ENCODE results near the gene RNFT2.

Gene RNFT2

GRCh38 chr12:116863275-116863767 is 125.2 kb downstream of the RNFT2 start:
- H3K27me3 Mint-ChIP-seq (ENCODE audit: low read depth), result peaks cover 18% of the 10 kb centered on the region
- no peak for DNase-seq (ENCODE audit: low spot score)
- H3K4me3 Mint-ChIP-seq, result no peak overlapping the region
- no peaks in the 10 kb centered on the region for H3K36me3 Mint-ChIP-seq (ENCODE audit: low read depth)
- H3K27ac Mint-ChIP-seq, result no peak overlapping the region
- H3K9me3 Mint-ChIP-seq, result no peaks in the 10 kb centered on the region
- peaks cover 5% of the 10 kb centered on the region for H3K4me1 Mint-ChIP-seq (ENCODE audit: low read depth)

- H3K36me3 Mint-ChIP-seq (ENCODE audit: low read depth), result no peaks in the 10 kb centered on the region
- H3K9me3 Mint-ChIP-seq, result no peaks in the 10 kb centered on the region
- DNase-seq (ENCODE audit: low spot score), result no peak
- no peak overlapping the region for H3K27ac Mint-ChIP-seq
- peaks cover 5% of the 10 kb centered on the region for H3K4me1 Mint-ChIP-seq (ENCODE audit: low read depth)
- H3K4me3 Mint-ChIP-seq, result no peak overlapping the region
- H3K27me3 Mint-ChIP-seq (ENCODE audit: low read depth), result peaks cover 15% of the 10 kb centered on the region
Observed at GRCh38 chr12:116864371-116865160, 126.5 kb downstream of the RNFT2 start.

GRCh38 chr12:116867523-116867922 is 129.4 kb downstream of the RNFT2 start:
- no peaks in the 10 kb centered on the region for H3K9me3 Mint-ChIP-seq
- no peak overlapping the region for H3K27ac Mint-ChIP-seq
- peaks cover 7% of the 10 kb centered on the region for H3K27me3 Mint-ChIP-seq (ENCODE audit: low read depth)
- H3K36me3 Mint-ChIP-seq (ENCODE audit: low read depth), result no peaks in the 10 kb centered on the region
- no peaks in the 10 kb centered on the region for H3K4me1 Mint-ChIP-seq (ENCODE audit: low read depth)
- no peak for DNase-seq (ENCODE audit: low spot score)
- H3K4me3 Mint-ChIP-seq, result no peak overlapping the region

GRCh38 chr12:116870306-116870705 is 132.2 kb downstream of the RNFT2 start:
- Mint-ChIP-seq H3K4me3 (no peak overlapping the region), H3K27me3 (ENCODE audit: low read depth) (peaks cover 17% of the 10 kb centered on the region), H3K27ac (no peak overlapping the region), H3K4me1 (ENCODE audit: low read depth) (no peaks in the 10 kb centered on the region), H3K9me3 (no peaks in the 10 kb centered on the region), H3K36me3 (ENCODE audit: low read depth) (no peaks in the 10 kb centered on the region)
- no peak for DNase-seq (ENCODE audit: low spot score)

GRCh38 chr12:116874324-116874995 is 136.3 kb downstream of the RNFT2 start:
- Mint-ChIP-seq H3K4me3 (no peak overlapping the region), H3K9me3 (no peaks in the 10 kb centered on the region), H3K27ac (no peak overlapping the region), H3K27me3 (ENCODE audit: low read depth) (peaks cover 47% of the 10 kb centered on the region), H3K4me1 (ENCODE audit: low read depth) (peaks cover 4% of the 10 kb centered on the region), H3K36me3 (ENCODE audit: low read depth) (no peaks in the 10 kb centered on the region)
- no peak for DNase-seq (ENCODE audit: low spot score)

- no peaks in the 10 kb centered on the region for H3K36me3 Mint-ChIP-seq (ENCODE audit: low read depth)
- no peak overlapping the region for H3K27ac Mint-ChIP-seq
- peaks cover 12% of the 10 kb centered on the region for H3K4me1 Mint-ChIP-seq (ENCODE audit: low read depth)
- H3K27me3 Mint-ChIP-seq (ENCODE audit: low read depth), result peaks cover 59% of the 10 kb centered on the region
- DNase-seq (ENCODE audit: low spot score), result no peak
- no peaks in the 10 kb centered on the region for H3K9me3 Mint-ChIP-seq
- no peak overlapping the region for H3K4me3 Mint-ChIP-seq
Observed at GRCh38 chr12:116876151-116876869, 138.2 kb downstream of the RNFT2 start.

GRCh38 chr12:116878567-116879508 is 140.7 kb downstream of the RNFT2 start:
- peaks cover 82% of the 10 kb centered on the region for H3K27me3 Mint-ChIP-seq (ENCODE audit: low read depth)
- H3K9me3 Mint-ChIP-seq, result no peaks in the 10 kb centered on the region
- no peak for DNase-seq (ENCODE audit: low spot score)
- H3K36me3 Mint-ChIP-seq (ENCODE audit: low read depth), result no peaks in the 10 kb centered on the region
- peak overlapping the region; percentile 59 for H3K4me3 Mint-ChIP-seq
- H3K27ac Mint-ChIP-seq, result no peak overlapping the region
- H3K4me1 Mint-ChIP-seq (ENCODE audit: low read depth), result peaks cover 14% of the 10 kb centered on the region

- Mint-ChIP-seq H3K9me3 (no peaks in the 10 kb centered on the region), H3K27me3 (ENCODE audit: low read depth) (peaks cover 85% of the 10 kb centered on the region), H3K4me3 (peak overlapping the region; percentile 59), H3K36me3 (ENCODE audit: low read depth) (no peaks in the 10 kb centered on the region), H3K4me1 (ENCODE audit: low read depth) (peaks cover 14% of the 10 kb centered on the region), H3K27ac (no peak overlapping the region)
- no peak for DNase-seq (ENCODE audit: low spot score)
Observed at GRCh38 chr12:116879509-116880212, 141.5 kb downstream of the RNFT2 start.

GRCh38 chr12:116880213-116880816 is 142.2 kb downstream of the RNFT2 start:
- Mint-ChIP-seq H3K4me1 (ENCODE audit: low read depth) (peaks cover 14% of the 10 kb centered on the region), H3K36me3 (ENCODE audit: low read depth) (no peaks in the 10 kb centered on the region), H3K9me3 (no peaks in the 10 kb centered on the region), H3K27ac (peak overlapping the region; percentile 47), H3K4me3 (peak overlapping the region; percentile 67), H3K27me3 (ENCODE audit: low read depth) (peaks cover 86% of the 10 kb centered on the region)
- no peak for DNase-seq (ENCODE audit: low spot score)

GRCh38 chr12:116880817-116881324 is 142.8 kb downstream of the RNFT2 start:
- Mint-ChIP-seq H3K4me1 (ENCODE audit: low read depth) (peaks cover 14% of the 10 kb centered on the region), H3K27ac (peak overlapping the region; percentile 47), H3K4me3 (peak overlapping the region; percentile 67), H3K36me3 (ENCODE audit: low read depth) (no peaks in the 10 kb centered on the region), H3K27me3 (ENCODE audit: low read depth) (peaks cover 87% of the 10 kb centered on the region), H3K9me3 (no peaks in the 10 kb centered on the region)
- peak; percentile 17 for DNase-seq (ENCODE audit: low spot score)

GRCh38 chr12:116881325-116881876 is 143.3 kb downstream of the RNFT2 start, which contains the start of gene HRK:
HRK (minus strand) TSS chr12:116881441; CDS start chr12:116881307, 134 bp downstream.
- no peak for DNase-seq (ENCODE audit: low spot score)
- Mint-ChIP-seq H3K36me3 (ENCODE audit: low read depth) (no peaks in the 10 kb centered on the region), H3K27ac (peak within 1 kb of the TSS; percentile 52), H3K4me1 (ENCODE audit: low read depth) (peaks cover 14% of the 10 kb centered on the region), H3K4me3 (peak within 1 kb of the TSS; percentile 67), H3K9me3 (no peaks in the 10 kb centered on the region), H3K27me3 (ENCODE audit: low read depth) (peaks cover 82% of the 10 kb centered on the region)

All from T-helper 2 cell treated with Interferon-gamma antibody and Interleukin-4, amounts not matched to agents 5 μg/mL and 100 μg/mL, for 36 hours (primary cell).